Islet of Langerhans (tissue), 1 donor: ENCODE measurements around the gene CHN1.
A peak's percentile ranks its signal among the peaks of the same experiment; 100 is the strongest.

ENCODE experiments used
- FAIRE-seq: peaks from one replicate; lab custom pipeline; 2011; peaks lifted over from hg19 to GRCh38; lab: Jason Lieb, UNC

CHN1 gene, protein sequence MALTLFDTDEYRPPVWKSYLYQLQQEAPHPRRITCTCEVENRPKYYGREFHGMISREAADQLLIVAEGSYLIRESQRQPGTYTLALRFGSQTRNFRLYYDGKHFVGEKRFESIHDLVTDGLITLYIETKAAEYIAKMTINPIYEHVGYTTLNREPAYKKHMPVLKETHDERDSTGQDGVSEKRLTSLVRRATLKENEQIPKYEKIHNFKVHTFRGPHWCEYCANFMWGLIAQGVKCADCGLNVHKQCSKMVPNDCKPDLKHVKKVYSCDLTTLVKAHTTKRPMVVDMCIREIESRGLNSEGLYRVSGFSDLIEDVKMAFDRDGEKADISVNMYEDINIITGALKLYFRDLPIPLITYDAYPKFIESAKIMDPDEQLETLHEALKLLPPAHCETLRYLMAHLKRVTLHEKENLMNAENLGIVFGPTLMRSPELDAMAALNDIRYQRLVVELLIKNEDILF

DNA sequence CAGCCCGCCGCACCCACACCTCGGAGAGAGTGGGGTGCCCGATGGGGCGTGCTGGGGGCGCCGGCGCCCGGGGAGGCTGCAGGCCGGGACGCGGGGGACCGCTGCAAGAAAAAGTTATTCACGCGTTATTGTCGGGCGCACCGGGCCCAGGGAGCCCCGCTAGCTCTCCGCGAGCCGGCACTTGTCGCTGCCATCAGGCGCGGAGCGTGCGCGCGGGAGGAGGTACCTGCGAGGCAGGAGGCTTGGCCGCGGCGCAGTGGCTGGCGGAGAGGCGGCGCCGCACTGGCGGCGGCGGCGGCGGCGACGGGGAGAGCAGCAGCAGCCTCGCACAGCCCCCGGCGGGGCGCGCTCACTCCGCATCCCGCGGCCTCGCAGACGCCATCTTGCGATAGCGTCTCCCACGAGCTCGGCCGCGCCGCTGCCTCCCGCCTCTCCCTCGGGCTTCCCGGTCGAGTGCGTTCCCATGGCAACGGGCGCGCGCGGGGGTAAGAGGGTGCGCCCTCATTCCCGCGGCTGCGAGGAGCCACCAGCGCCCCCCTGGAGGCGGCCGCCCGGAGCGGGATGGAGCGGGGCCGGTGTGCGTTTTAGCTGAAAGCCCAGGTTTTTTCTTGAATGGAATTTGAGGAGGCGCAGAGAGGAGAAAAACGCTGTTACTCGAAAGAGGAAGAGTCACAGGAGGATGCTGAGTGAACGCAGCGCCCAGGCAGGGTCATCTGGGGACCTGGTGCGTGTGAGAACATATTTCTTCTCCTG, at the start of gene CHN1:
Gene CHN1 (minus strand): TSS at position 402 of the 753 bp plus-strand sequence. CDS start 469 bp downstream, outside the sequence.
- no peak for FAIRE-seq

DNA sequence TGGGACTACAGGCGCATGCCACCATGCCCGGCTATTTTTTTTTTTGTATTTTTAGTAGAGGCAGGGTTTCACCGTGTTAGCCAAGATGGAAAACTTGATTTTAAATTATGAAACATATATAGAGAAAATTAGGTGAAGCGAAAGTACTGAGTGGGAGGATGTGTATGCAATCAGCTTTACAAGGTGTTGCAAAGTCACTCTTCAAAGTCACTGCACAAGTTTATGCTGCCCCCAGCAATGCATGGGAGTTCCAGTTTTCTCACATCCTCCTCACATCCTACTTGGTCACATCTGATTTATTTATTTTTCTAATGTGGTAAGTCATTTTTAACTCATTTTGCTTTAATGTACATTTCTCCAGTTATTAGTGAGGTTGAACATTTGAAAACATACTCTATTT, 49.2 kb upstream of the CHN1 start:
- FAIRE-seq, result no peak

DNA sequence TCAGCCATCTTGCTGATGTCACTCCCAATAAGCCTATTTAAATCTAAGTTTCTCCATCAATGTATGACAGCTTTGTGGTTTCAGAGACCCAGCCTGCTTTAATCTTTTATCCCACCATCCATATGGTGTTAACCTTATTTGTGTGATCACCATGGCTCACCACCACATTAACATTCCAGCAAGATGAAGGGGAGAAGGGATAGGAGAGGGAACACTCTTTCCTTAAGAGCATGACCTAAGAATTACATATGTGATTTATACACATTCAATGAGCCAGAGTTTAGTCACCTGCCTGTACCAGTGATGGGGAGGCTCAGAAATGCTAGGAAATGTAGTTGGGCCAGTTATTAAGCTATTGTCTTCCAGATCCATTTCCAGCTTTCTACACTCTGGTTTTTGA, 44.5 kb upstream of the CHN1 start:
- FAIRE-seq, result no peak

DNA sequence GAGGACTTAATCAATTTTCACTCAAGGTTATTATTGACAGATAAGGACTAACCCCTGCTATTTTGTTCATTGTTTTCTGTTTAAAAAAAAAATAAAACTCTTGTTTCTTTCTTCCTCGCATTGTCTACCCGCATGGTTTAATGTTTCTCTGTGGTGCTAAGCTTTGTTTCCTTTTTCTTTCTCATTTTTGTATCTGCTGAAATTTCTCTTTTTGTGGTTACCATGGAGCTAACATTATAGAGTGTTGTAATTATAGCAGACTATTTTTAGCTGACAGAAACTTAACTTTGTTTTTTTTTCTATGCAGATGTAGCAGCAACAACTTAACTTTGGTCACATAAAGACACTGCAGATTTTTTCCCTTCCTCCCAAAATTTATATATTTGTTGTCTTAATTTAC, 43.1 kb upstream of the CHN1 start:
- FAIRE-seq, result no peak

DNA sequence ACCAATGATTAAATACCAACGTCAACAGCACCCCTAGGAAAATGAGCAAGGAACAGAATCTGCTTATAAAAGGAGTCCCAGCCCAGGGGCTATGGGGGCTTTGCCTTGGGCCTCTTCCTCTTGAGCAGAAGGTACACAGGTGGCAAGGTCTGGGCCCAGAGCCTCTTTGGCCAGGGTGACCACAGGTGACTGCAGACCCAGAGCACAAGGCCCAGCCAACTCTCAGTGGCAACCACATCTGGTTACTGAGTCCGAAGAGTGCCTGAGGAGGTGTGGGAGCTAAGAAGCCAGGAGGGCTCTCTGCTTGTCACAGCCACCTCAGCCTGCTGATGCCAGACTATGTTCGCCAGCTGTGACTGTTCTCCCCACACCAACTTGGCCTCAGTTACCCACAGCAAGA, 34.3 kb upstream of the CHN1 start:
- no peak for FAIRE-seq

DNA sequence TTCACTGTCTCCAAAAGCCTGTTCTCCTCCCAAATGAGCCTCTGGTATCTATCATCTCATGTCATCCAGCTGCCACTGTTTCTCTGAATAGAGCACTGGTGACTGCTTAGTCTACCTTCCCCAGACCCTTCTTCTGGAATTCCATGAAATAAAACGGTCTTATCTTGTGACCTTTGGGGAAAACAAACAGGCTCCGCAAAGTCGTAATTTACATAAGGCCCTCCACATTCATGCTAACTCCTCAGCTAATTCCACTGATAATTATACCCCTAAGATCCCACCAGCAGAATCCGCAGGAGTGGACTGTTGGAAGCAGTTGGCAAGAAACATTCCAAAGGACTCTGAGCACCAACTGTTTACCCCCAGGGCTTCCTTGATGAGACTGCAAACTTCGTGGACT, 33.9 kb upstream of the CHN1 start:
- FAIRE-seq, result no peak

DNA sequence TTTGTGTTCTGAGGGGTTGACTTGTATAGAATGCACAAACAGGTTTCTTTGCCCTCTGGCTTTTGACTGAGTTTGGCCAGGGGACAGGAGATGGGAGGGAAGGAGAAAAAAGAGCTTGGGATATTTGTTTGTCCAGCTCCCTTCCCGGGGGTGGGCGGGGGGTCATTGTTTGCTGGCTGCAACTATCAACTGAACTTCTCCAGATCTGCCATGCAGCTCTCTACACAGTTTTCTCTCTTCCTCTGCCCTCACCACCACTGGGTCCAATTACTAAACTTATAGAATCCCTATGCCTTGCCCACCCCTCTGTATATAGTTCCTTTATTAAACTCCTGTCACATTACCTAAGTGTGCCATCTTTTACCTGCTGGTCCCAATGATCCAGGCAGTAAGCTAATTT, 32.8 kb upstream of the CHN1 start:
- FAIRE-seq, result no peak

DNA sequence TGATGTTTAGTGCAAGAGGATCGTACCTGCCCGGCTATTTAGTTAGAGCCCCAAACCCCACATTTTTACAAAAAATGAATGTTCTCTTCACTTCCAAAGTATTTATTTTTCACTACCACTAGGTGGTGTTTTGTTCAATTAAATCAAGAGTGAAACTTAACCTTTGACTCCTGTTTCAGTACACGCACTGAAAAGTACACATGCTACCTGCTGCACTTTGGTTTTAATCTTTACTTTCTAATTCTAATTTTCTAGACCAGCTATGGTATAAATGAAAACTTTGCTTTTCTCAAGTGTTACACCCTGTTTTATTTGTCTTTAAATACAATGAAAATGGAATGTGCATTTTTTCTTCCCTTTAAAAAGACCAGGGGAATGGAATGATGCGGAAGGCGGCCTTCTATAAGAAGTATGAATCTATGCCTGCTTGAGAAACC, 31.4 kb upstream of the CHN1 start:
- FAIRE-seq, result peak; percentile 91

DNA sequence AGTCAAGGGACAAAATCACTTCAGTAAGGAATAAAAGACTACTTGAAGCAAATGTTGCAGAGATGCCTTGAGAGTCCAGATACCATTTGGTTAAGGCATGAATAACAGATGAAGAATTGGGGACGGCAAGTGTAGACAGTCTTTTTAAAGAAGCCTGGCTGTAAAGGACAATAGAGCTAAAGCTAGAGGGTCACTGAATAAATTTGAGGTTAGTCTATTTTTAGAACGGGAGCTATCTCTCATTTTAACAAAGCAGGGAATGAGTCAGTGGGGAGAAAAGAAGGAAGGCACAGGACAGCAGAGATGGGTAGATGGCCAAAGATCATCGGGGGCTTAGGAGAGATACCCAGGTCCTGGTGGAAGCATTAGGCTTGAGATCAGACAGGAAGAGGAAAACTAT, 30.6 kb upstream of the CHN1 start:
- no peak for FAIRE-seq

DNA sequence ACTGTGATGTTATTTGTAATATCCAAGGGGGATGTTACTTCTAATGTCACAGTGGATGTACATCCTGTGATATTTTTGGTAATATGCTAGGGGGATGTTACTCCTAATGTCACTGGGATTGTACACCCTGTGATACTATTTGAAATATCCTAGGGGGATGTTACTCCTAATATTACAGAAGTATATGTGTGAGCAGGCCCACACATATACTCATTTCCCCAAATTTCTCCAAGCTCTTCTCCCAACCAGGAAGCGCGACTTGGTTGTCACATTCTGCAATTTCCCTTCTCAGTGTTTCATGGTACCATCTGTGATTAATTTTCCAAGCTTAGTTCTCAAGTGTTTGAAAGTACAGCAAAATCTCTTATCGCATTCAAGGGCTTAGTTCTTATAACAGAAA, 29.5 kb upstream of the CHN1 start:
- FAIRE-seq, result no peak

DNA sequence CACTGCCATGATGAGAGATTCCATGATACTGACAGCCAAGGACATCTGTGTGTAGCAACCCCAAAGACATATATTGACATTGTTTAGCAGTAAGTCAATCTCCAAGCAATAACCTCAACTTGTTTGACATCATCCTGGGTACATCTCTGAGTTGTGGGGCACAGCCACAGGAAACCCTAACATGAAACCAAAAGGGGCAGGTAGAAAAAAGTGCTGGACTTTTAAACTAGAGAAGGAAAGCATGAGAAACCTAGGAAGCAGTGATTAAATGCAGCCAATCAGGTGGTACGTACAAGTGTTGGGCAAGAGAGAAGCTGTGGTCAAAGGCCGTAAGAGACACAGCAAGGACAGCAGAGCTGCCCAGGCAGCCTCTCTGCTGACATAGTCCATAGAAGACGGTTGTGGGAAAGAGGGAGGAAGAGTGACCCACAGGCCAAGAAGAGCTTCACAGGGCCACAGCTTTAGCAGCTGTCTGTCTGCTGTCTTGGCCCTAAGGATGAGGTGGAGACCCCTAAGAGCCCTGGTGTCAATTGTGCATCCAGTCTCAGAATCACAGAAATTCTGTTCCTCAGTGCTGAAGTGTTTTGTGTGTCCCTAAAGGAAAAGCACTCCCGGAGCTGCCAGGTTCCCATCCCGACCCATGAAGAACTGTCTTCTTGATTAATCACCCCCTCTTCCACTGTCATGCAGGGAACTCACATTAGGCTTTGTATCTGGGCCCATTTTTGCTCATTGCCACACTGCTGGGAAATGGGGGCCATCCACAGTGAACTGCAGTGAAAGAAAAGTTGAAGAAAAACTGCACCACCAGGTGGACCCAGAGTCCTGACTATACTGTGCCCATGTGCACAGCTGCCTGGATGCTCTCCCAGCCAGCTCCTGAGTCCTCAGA, 25.4 kb upstream of the CHN1 start:
- no peak for FAIRE-seq

DNA sequence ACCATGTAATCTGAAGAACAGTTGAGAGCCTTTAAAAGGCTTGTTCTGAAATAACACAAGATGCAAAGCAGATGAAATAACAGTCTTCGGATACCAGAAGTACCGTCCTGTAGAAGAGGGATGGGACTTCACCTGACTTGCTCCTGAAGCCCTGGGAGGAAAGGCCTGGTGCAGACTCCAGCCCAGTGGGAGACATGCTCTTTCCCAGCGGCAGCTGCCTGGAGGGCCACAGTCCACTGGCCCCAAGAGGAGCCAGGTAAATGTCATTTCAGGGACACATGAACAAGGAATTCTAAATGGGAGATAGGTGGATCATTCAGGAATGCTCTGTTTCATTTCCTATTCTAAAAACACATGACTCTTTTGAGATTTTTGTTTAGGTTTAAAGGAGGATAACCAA, 22.6 kb upstream of the CHN1 start:
- no peak for FAIRE-seq

DNA sequence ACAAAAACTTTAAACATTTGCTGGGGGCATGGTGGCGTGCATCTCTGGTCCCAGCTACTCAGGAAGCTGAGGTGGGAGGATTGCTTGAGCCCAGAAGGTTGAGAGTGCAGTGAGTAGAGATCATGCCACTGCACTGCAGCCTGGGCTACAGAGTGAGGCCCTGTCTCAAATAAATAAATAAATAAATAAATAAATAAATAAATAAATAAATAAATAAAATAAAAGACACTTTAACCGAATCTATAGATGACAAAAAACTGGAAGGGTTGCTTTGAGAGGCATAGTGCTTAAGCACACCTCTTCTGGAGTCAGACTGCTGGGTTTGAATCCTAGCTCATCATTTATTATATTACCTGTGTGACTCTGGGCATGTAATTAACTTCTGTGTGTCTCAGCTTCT, 21.2 kb upstream of the CHN1 start:
- FAIRE-seq, result no peak

DNA sequence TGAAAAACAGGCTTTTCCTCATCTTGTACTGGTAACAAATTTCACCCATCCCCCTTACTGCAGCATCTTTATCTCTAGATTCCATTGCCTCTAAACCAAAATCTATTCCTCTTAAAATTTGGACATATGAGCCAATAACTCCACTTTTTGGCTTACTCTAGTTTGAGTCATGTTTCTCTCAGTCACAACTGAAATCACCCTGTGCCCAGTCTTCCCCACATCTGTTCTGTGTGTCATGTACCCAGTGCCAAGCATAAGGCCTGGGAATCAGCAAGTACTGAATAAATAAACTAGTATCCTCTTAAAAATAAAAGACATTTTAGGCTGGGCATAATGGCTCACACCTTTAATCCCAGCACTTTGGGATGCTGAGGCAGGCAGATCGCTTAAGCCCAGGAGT, 20.8 kb upstream of the CHN1 start:
- no peak for FAIRE-seq

DNA sequence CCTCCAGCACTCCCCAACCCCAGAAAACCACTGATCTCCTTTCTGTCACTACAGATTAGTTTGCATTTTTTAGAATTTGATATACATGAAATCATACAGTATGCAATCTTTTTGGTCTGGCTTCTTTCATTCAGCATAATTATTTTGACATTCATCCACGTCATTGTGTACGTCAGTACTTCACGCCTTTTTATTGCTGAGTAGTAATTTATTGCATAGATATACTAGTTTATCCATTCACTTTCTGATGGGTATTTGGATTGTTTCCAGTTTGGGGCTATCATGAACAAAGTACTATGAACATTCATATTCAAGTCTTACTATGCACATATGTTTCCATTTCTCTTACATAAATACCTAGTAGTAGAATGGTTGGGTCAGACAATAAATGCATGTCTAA, 20.1 kb upstream of the CHN1 start:
- FAIRE-seq, result no peak

DNA sequence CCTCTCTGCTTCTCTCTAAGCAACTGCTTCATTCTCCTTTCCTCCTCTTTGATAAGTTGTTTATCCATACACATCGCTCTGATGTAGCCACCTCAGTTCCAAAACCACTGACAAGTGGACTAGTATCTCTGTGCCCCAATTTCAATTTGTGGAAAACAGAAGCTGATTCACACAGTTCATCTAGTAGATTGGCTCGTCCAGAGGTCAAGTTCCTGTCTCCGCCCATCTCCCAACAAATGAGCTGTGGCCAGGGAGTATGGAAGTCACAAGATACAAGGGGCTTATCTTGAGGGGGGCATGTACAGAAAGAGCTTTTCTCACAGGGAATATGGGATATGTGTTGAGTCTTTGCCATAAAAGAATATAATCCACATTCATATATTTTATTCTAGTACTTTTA, 17.7 kb upstream of the CHN1 start:
- no peak for FAIRE-seq

DNA sequence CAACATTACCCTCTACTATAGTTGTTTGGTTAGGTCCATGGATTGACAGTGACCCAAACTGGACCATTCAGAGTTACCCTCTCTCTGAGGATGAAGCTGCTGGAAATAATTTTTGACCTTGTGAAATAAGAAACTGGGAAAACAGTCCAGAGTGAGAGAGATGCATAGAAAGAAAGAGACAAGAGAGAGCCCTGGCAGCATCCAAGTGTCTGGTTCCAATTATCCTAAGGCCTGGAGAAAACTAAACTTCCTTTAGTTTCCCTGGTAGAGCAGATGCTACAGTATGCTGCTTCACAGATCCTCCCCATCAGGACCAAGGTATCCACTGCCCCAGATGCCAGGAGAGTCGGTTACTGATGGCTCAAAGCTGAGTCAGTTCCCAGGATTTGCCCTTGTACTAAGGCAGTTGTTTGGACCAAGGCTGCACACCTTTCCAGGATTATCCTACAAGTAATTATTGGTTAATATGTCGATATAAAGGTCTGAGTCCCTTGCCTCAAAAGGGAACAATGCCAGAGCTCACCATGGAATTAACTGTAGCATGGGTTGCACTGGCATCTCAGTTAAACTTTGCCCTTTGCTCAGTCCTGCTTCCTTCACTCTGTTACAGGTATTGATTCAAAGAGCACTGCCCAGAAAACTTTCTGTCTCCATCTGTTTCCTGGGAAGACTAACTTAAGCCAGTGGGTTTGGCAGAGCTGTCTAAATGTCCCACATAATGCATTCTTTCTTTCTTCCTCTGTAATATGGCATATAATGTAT, 14.6 kb upstream of the CHN1 start:
- FAIRE-seq, result no peak

DNA sequence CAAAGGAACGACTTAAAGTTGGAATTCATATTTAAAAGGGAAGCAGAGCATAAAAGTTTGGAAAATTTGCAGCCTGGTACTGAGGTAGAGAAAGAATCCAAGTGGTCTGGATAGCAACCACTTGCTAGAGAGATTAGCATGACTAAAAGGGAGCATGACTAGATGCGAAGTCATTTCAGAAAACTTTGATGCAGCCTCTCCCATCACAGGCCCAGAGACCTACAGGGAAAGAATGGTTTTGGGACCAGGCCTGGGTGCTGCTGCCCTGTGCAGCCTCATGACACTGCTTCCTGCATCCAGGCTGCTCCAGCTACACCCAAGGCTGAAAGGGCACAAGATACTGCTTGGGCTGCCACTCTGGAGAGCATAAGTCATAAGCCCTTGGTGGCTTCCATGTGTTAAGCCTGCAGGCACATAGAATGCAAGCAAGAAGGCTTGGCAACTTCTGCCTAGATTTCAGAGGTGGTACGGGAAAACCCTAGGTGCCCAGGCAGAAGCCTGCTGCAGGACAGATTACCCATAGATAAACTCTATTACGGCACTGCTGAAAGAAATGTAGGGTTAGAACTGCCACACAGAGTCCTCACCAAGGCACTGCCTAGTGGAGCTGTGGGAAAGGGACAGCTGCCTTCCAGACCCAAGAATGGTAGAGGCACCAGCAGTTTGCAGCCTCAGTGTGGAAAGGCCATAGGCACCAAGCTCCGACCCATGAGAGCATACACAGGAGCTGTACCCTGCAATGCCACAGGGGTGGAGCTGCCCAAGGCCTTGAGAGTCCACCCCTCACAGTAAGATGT, 12.6 kb upstream of the CHN1 start:
- no peak for FAIRE-seq

DNA sequence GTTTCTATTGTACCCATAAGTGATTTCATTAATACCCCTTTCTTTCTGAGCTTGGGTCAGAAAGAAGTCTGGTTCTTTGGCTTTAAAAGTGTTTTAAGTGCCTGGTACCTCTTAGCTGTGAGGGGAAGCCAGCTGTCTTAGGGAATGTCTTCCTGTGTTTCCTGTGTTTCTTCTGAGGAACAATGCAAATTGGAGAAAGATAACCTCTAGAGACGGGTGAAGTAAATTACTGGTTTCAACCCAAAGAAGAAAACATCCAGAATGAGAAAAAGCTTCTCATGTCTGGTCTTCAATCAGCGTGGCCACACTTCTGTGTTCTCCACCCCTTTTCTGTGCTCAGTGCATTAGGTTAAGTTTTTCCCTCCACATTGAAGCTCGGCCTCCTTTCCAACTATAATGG, 10.2 kb upstream of the CHN1 start:
- no peak for FAIRE-seq

DNA sequence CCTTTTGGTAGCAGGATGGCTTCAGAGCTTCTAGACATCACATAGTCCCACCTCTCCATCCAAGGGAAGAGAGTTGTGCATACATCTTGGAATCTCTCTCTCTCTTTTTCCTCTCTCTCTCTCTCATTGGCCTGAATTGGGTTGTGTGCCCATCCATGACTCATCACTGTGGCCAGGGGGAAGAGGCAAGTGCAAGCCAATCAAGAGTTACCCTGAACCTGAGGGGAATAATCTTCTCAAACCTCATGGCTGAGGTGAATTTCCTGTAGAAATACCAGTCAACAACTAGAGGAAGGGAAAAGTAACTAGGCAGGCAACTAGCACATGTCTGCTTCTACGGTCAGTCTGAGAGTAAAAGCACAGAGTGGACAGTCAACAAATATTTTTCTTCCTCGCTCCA, 7.3 kb upstream of the CHN1 start:
- FAIRE-seq, result no peak

DNA sequence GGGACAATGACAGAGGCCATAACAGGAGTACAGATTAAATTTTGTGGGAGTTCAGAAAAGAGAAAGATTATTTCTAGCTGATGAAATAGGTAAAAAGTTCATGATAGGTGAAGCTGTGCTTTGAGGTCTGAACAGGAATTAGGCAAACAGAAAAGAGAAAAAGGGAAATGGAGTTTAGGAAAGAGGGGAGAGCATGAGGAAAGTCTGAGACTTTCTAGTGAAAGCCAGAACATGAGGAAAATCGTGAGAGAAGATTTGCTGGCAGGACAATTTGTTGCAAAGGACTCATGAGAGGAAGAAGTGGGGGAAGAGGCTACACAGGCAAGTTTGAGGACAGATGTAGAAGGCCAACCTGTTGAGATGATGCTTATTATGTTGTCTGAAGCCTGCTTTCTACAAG, 6.3 kb upstream of the CHN1 start:
- no peak for FAIRE-seq
